Endothelial cell of umbilical vein (primary cell): ENCODE data around the gene USP4.

Experiments
- EZH2 ChIP-seq: IDR thresholded peaks from 2 replicates; pipeline ENCODE4 v1.6.1; 2012; ENCODE audit warnings: borderline replicate concordance, low read depth, mild to moderate bottlenecking, moderate library complexity, low read length, inconsistent platforms; ENCODE audit not compliant: severe bottlenecking
- FOS ChIP-seq: IDR thresholded peaks from 2 replicates; pipeline ENCODE4 v1.6.1; 2011; ENCODE audit warnings: mild to moderate bottlenecking, low read length, moderate library complexity, borderline replicate concordance; ENCODE audit not compliant: insufficient read depth
- GATA2 ChIP-seq: IDR thresholded peaks from 2 replicates; pipeline ENCODE4 v1.7.0; 2011; ENCODE audit warnings: low read depth, mild to moderate bottlenecking, moderate library complexity, mixed read lengths, low read length; ENCODE audit not compliant: insufficient read length, insufficient read depth
- JUN ChIP-seq: IDR thresholded peaks from 2 replicates; pipeline ENCODE4 v1.6.1; 2011; ENCODE audit warnings: borderline replicate concordance, low read depth; ENCODE audit not compliant: insufficient read length, insufficient read depth
- MYC ChIP-seq: IDR thresholded peaks from one replicate; pipeline ENCODE4 v1.6.1; 2011; ENCODE audit warnings: mild to moderate bottlenecking, low read depth, low read length
- POLR2A ChIP-seq: IDR thresholded peaks from 2 replicates; pipeline ENCODE4 v1.6.1; 2012; ENCODE audit warnings: low read depth, mild to moderate bottlenecking, control low read depth, low read length
- POLR2AphosphoS5 ChIP-seq: IDR thresholded peaks from 2 replicates; pipeline ENCODE4 v1.6.1; 2012; ENCODE audit warnings: low read depth, mild to moderate bottlenecking, control low read depth, low read length, moderate library complexity; ENCODE audit not compliant: insufficient read depth
- TF ChIP-seq, protein P1 (sequence below), 2 donors: IDR thresholded peaks; 1 replicate in 1 of 2; 2 replicates in 1 of 2; pipeline ENCODE4 v1.5.1; 2011; ENCODE audit warnings: low read length in 2 of 2, mild to moderate bottlenecking in 2 of 2, moderate library complexity in 2 of 2, control low read depth in 1 of 2, inconsistent platforms in 1 of 2, low read depth in 1 of 2; ENCODE audit not compliant: insufficient read depth in 1 of 2; ENCODE audit errors: extremely low read depth in 1 of 2
- TF ChIP-seq, protein P2 (sequence below): IDR thresholded peaks from 2 replicates; pipeline ENCODE4 v1.6.1; 2011; ENCODE audit not compliant: insufficient read depth, insufficient read length

DNA sequence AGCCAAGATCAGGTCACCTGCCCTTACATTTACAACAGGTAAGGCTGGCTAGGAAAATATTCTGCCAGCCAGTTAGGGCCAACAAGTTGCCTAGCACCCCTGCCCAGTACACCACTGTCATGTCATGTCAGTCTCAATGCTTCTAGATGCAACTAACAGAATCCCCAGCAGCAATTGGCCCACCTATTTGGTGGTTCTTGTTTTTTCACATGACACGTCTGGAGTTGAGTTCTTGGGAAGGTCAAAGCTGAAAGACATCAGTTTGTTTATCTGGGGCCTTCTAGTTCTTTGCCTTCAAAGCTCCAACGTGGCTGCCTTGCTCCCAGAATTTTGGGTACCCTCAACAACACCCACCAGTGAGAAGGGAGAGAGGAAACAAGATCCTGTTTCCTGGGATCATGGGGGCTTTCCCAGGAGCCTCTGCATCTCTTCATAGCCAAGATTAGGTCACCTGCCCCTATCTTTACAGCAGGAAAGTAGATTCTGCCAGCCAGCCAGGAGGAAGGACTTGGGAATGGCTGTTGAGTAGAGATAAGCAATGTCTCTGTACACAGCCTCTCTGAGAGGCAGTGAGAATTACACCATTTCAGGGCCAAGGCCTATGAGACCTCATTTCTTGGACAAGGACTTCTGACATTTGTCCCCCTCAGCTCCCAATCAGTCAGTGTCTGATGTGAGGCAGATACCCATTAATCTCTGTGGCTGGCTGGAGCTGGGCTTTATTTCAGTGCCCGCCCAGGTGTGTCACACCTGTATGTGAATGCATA, 9.7 kb upstream of the USP4 start:
- TF ChIP-seq POLR2A (no peak), EZH2 (no peak), POLR2AphosphoS5 (no peak), GATA2 (no peak), FOS (no peak), MYC (no peak), JUN (no peak)
- TF ChIP-seq, protein P1, sequence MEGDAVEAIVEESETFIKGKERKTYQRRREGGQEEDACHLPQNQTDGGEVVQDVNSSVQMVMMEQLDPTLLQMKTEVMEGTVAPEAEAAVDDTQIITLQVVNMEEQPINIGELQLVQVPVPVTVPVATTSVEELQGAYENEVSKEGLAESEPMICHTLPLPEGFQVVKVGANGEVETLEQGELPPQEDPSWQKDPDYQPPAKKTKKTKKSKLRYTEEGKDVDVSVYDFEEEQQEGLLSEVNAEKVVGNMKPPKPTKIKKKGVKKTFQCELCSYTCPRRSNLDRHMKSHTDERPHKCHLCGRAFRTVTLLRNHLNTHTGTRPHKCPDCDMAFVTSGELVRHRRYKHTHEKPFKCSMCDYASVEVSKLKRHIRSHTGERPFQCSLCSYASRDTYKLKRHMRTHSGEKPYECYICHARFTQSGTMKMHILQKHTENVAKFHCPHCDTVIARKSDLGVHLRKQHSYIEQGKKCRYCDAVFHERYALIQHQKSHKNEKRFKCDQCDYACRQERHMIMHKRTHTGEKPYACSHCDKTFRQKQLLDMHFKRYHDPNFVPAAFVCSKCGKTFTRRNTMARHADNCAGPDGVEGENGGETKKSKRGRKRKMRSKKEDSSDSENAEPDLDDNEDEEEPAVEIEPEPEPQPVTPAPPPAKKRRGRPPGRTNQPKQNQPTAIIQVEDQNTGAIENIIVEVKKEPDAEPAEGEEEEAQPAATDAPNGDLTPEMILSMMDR (IDR thresholded peaks at IDR 0.05; ENCODE audit: extremely low read depth in 1 of 2, insufficient read depth in 1 of 2, low read depth in 1 of 2, low read length in 2 of 2): no peak
- TF ChIP-seq, protein P2, sequence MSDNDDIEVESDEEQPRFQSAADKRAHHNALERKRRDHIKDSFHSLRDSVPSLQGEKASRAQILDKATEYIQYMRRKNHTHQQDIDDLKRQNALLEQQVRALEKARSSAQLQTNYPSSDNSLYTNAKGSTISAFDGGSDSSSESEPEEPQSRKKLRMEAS: no peak
